Fibroblast of skin of left quadriceps (primary cell): ENCODE measurements around the gene SYF2.
"Not testable (repeated sequence)": the region's sequence is repeated elsewhere in the genome, so short reads cannot be mapped to it uniquely, and the experiment has no call there.

Experiments used
- DNase-seq, 2 experiments: peaks; one replicate each; pipeline ENCODE4 v3.0.0-alpha.2; 2013; ENCODE audit warnings: low read depth in 2 of 2

Gene SYF2

DNA sequence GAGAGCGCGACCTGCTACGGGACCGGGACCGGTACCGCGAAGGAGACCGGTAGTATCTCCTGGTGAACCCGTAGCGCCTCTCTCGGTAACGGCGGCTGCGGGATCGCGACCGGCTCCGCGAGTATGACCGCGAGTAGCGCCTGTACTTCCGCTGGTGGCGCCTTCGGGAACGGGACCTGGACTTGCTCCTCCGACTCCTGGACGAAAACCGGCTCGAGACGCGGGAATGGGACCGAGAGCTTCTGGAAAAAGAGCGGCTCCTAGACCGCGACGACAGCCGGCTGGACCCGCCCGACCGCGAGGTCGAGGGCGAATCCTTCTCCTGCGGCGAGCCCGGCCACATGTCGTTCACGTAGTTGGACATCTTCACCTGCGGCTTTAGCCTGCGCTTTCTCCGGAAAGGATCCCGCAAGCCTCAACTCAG, 14.3 kb upstream of the SYF2 start:
- DNase-seq = no peak

DNA sequence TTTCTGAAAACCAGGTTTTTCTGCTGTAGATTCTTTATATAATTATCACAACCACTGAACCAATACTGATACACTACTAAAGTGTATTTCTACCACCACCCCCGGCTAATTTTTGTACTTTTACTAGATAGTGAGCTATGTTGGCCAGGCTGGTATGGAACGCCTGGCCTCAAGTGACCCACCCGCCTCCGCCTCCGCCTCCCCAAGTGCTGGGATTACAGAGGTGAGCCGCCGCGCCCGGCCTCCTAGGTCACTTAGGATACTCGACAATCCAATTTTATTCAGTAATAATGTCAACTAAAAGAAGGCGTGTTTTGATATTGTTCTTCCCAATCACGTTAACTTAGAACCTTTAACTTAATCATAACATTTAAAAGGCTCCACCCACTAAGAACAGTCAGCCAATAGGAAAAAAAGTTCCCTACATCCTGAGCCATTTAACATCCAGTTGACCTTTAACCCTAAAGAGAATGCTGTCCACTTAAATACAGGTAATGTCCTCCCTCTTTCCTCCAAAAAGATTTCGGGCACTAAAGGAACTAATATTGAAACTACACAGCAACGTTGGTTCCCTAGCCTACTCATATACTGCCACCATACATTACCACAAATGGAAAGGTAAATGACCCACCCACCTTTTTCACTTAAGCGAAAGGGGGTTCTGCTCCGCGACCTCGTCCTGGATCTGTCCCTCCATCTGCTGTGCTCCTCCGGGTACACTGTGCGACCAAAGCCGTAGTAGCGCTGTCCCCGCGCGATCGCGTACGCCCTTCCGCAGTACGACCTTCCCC, 13.7 kb upstream of the SYF2 start:
- no peak for DNase-seq

DNA sequence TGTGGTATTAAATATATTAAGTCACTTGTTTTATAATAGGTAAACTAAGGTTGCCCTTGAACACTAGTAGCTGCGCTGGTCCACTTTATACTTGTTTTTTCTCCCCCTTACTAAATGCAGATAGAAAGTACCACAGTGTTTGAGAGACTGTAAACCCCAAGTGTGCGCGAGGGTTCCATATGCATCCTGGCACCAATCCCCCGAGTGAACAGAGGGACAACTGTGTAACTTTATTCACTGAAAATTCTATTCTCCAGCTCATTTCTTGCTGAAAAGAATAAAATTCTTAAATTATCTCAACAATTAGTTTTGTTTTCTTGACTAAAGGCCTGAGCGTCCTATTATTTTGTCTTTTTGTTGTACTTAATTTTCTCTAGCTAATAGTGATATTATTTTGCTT, 13.1 kb upstream of the SYF2 start:
- no peak for DNase-seq

DNA sequence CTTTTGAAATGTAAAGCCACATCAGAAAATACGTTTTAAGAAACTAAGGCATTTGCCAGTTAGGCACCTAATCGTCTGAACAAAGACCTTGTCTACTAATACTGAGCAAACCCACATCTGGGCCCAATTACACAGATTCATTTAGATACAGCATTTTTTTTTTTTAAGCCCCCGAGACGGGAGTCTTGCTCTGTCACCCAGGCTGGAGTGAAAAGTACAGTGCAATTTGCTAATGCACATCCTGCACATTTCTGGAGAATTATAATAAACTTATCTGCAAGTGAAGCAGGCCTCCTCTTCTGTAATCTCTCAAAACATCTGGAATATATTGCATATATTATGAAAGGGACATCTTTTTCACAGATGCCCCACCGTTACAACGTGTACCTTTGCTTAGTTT, 11.6 kb upstream of the SYF2 start:
- no peak for DNase-seq

DNA sequence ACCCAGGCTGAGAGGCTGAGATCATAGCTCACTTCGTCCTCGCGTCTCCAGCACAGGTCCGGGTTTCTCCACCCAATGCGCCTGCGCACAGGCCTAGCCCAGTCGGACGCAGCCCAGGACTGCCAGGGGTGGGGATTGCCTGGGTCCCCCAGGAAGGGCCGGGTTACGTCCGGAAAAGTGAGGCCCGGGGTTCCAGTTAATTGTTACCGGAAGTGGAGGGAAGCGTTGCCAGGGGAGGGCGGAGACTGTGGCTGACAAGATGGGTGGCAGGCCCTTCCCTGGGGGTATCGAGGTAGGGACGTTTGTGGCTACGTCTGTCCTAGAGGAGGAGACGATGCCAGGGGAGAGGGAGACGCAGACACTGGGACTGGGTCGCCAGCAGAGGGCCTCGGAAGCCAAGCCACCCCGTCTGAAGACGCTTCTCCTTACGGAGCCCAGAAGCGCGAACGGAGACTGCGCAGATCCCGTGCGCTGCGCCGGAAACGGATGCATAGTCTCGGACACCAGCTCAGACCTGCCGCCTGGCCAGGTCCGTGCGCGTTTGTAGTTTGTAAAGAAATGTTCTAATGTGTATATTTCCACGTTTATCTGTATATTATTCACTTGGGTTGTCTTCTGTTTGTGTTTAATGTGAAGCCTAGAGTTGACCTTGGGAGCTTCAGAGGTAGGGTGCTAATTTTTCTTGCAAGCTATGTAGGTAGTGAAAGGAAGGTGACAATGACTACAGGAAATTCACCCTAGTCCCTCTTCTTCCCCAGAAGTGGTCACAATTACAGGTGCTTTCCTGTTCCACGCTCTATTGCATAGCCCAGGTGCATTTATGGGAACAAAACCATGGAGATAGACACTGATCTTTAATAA, 7.6 kb upstream of the SYF2 start:
- peak; percentile 59 to 67 for DNase-seq

DNA sequence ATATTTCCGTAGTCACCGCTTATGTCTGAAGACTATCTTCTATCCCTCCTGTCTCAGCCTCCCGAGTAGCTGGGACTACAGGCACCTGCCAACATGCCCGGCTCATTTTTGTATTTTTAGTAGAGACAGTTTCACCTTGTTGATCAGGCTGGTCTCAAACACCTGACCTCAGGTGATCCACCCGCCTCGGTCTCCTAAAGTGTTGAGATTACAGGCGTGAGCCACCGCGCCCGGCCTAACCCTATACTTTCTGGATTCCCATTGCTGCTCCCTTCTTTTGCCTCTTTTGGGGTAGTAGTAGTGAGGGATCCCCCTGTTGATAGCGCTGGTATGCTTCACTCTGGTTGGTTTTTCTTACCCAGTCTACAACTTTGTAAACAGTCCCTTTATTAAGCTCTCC, 5.7 kb upstream of the SYF2 start:
- DNase-seq = no peak

DNA sequence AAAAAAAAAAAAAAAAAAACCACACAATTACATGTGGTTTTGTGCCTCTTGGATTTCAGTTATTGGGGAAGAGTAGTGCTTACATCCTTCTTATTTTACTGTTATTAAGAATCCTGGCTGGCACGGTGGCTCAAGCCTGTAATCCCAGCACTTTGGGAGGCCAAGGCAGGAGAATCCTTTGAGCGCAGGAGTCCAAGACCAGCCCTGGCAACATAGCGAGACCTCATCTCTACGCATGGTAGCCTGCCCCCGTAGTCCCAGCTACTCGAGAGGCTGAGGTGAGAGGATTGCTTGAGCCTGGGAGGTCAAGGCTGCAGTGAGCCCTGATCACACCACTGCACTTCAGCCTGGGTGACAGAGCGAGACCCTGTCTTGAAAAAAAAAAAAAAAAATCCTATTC, 4.0 kb upstream of the SYF2 start:
- DNase-seq = not testable (repeated sequence)

DNA sequence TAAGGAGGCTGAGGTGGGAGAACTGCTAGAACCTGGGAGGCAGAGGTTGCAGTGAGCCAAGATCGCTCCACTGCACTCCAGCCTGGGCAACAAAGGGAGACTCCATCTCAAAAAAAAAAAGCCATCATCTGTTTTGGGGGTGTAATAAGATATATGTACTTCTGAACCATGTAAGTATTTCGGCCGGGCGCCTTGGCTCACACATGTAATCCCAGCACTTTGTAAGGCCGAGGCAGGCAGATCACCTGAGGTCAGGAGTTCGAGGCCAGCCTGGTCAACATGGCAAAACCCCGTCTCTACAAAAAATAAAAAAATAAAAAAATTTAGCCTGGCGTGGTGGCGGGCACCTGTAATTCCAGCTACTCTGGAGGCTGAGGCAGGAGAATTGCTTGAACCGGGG, 3.1 kb upstream of the SYF2 start:
- not testable (repeated sequence) for DNase-seq

DNA sequence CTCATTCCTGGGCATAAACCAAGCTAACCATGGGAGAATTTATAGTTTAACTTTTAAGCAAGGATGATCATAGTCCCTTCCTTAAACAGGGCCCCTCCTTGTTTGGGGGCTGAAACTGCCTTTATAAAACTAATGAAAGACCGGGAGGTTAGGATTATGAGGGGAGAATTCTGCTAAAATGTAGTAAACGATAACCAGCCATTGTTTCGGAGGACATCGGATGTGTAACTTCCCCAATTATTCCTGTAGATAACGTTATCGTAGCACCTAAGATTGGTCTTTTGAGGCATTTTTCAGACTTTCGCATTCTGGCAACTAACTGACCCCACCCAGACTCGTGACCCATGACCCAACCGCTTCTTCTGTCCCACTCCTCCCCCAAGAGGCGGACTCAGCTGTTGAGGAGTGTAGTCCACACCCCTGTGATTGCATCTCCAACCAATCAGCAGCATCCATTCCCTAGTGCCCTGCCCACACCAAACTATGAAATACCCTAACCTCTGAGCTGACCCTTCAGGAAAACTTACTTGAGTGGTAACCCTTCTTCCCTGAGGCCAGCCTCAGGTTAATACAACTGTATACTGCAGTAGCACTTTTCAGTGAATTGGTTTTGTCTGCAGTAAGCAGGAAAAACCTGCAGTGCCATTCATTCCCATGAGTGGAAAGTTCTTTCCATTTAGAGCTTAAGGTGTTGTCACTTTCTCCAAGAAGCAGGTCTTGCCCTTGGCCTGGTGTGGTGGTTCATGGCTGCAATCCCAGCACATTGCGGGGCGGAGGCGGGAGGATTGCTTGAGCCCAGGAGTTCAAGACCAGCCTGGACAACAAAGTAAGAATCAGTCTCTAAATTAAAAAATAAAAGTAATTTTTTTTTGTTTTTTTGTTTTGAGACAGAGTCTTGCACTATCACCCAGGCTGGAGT, 823 bp upstream of the SYF2 start:
- DNase-seq = peak in 1 of 2 experiments; percentile 44

DNA sequence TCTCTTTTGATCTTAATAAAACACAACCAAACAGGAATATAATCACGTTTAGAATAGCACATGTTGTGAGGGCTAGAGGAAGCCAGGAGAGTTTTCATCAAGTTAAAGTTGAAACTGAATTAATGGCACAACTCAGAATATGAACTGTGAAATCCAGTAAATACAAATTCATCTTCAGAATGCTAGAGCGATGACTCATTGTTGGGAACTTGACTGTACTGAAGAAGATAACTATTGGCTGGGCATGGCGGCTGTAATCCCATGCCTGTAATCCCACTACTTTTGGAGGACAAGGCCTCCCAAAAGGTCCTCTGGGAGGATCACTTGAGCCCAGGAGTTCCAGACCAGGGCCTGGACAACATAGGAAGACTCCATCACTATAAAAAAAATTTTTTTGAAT, 8.8 kb downstream of the SYF2 start:
- DNase-seq = no peak

DNA sequence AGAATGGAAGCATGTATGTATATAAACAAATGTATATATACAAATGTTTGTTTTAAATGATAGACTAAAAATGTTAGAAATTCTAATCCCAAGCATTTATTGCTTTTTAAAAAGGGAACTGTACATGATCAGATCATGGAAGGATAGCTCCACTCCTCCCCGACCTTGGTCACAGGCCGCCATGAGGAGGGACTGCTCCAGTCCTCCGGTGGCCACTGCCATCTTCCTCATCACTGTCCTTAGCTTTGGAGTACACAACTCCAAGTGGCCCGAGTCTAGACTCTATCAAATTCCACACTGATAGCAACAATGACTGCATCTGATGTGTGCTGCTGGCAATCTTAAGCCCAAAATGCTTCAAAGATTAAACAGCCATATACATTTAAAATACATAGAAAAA, 9.7 kb downstream of the SYF2 start:
- no peak for DNase-seq

DNA sequence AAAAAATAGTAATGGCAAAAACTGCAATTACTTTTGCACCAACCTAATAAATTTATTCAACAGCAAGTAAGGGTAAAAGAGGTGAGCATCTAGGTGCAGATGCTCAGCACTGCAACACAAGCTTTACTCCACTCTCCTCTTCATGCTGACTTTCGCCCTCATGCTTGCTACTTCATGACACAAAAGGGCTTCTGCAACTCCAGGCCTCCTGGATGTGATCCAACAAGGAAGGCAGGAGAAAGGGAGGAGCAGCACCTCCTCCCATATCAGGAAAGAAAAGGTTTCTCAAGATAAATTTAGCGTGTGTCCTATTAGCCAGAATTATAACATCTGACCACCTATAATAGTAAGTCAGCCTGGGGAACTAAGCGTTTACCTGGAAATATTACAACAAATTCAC, 11.6 kb downstream of the SYF2 start:
- no peak for DNase-seq

DNA sequence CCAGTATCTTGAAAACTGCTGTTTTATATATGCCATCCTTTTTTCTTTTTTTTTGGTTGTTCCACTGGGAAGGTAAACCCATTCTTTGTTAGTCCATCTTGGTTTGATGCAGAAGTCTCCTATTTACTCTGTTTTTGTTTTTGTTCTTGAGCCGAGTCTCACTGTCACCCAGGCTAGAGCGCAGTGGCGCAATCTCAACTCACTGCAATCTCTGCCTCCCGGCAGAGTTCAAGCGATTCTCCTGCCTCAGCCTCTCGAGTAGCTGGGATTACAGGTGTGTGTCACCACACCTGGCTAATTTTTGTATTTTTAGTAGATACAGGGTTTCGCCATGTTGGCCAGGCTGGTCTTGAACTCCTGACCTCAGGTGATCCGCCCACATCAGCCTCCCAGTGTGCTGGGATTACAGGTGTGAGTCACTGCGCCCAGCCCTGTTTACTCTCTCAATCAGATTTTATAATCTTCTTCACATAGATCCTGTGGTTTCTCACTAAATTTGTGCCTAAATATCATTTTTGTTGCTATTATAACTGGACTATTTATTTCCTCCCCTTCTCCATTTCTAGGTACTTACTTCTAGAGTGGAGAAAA, 12.5 kb downstream of the SYF2 start:
- no peak for DNase-seq

DNA sequence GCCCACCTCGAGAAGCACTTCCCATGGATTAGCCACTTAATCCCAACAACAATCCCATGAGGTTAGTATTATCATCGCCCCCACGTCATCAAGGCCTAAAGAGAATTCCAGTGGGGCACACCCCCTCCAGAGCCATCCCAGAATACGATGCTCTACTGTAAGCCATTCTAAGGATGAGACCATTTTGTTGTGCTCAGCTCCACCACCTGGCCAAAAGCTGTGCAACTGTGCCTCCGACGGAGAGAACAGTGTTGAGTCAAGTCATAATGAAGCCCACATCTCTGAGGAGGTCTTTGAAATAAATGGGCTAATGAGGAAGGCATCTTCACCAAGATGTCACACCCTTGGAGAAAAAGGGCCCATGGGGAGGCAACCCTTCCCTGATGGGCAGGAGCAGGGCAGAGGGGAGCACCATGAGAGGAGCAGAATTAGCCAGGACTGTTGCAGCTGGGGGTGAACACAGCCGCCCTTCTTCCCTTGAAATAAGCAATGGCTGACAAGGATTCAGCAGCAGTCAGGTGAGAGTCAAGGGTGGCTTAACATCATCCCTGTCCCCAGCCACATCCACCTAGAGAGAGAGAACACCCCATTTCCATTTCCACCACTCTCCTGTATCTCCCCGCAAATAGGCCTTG, 14.6 kb downstream of the SYF2 start:
- no peak for DNase-seq

DNA sequence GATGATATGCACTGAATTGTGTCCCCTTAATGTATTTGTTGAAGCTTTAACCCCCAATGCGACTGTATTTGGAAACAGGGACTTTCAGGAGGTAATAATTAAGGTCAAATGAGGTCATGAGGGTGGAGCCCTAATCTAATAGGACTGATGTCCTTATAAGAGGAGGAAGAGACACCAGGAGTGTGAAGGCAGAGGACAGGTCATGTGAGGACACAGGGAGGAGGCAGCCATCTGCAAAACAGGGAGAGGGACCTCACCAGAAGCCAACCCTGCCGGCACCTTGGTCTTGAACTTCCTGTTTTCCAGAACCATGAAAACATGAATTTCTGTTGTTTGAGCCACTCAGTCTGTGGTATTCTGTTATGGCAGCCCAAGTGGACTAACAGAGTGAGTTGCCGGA, 15.3 kb downstream of the SYF2 start:
- DNase-seq = no peak

DNA sequence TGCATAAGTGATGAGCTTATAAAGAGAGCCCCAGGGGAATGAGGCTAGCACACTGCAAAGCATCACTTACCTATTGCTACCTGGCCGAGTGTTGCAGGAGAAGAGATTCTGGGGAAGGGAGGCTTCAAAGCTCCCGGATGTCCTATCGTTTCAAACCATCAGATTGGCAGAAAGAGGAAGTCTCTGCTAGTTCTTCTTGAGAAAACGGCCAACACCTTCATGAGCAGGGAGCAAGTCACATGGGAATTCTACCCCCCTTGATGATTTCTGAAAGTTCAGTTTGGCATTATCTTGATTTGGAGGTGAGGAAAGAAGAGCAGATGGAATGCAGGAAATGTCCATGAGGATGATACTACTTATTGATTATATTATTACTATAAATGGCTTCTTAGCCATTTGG, 16.2 kb downstream of the SYF2 start:
- DNase-seq = no peak

DNA sequence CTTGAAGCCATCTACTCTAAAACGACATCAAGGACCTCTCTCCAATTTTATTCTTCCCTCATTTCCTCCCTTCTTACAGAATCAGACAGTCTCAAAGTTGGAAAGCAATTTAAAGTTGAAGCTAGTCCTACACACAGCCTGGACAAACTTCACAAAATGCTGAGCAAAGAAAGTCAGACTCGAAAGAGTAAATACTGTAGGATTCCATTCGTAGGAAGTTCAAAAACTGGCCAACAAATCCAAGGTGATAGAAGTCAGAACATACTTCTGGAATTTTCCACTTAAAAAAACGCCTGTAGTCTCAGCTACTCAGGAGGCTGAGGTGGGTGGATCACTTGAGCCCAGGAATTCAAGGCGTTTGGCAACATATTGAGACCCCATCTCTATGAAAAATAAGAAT, 19.6 kb downstream of the SYF2 start:
- DNase-seq = no peak

DNA sequence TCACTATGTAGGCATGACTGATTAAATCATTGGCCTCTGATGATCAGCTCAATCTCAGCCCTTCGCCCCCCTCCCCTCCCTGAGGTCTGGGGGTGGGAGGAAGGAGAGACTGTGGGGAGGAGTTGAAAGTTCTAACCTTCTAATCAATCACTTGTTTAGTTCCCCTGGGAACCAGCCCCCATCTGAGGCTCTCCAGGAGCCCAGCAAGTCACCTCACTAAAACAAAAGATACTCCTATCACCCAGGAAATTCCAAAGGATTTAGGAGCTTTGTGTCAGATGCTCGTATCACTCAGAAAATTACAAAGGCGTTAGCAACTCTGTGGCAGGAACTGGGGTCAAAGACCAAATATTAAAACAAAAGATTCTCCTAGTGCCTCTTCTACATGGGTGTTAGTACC, 21.6 kb downstream of the SYF2 start:
- DNase-seq = no peak

DNA sequence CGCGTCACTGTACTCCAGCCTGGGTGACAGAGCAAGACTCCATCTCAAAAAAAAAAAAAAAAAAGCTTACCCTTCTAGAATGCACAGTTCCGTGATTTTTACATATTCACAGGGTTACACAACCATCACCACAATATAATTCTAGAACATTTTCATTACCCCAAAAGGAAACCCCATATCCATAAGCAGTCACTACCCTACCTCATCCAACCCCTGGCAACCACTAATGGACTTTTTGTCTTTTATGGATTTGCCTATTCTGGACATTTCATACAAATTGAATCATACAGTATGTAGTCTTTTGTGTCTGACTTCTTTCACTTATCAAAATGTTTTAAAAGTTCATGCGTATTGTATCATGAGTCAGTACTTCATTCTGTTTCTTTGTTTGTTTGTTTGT, 22.8 kb downstream of the SYF2 start:
- DNase-seq = no peak

DNA sequence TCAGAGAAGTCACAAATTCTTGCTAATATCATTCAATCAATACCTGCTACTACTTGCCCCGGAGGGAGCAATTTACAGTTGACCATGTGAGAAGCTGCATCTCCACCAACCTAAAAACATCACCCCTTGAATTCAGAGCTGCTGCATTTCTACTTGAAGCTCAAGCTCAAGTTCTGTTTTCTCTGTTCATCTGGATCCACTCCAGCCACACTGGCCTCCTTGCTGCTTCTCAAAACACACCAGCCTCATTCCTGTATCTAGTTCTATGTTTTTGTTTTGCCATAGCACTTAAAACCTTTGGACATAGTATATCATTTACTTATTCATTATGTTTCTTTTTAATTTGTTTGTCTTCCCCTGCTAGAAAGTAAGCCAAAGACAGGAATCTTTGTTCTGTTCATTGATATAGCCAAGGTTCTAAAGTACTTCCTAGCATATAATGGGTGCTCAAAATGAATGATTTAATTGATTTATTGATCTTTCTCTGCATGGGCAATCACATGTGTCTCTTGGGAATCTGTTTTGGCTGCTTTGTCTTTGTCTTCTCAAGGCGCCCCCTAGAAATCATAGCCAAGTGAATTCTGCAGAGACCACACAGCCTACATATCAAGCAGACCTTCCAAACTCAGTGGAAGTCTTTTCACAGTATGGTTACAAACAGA, 23.6 kb downstream of the SYF2 start:
- DNase-seq = no peak

DNA sequence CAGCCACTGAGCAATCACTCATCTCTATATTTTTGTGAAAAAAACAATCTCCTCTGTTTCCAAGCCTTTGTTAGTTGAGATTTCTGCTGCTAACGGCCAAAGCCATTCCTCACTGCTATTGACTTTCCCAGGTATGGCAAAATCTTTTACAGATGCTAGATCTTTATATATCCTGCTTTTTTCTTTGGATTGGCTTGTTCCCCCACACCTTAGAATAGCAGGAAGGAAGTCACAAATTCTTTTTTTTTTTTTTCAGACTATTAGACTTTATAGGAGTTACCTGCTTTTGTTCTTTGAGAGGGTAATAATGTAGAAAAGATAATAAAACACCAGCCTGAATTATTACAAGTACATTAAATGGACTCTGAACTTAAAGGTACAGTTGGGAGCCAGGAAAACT, 24.2 kb downstream of the SYF2 start:
- DNase-seq = no peak
